HS-27A (cell line): ENCODE data around the gene RGS14.
"Not testable (repeated sequence)": the region's sequence is repeated elsewhere in the genome, so short reads cannot be mapped to it uniquely, and the experiment has no call there.

ENCODE experiments used
- DNase-seq: peaks from one replicate; pipeline ENCODE4 v3.0.0-alpha.2; 2012; ENCODE audit warnings: low read depth, missing footprints

Gene RGS14

DNA sequence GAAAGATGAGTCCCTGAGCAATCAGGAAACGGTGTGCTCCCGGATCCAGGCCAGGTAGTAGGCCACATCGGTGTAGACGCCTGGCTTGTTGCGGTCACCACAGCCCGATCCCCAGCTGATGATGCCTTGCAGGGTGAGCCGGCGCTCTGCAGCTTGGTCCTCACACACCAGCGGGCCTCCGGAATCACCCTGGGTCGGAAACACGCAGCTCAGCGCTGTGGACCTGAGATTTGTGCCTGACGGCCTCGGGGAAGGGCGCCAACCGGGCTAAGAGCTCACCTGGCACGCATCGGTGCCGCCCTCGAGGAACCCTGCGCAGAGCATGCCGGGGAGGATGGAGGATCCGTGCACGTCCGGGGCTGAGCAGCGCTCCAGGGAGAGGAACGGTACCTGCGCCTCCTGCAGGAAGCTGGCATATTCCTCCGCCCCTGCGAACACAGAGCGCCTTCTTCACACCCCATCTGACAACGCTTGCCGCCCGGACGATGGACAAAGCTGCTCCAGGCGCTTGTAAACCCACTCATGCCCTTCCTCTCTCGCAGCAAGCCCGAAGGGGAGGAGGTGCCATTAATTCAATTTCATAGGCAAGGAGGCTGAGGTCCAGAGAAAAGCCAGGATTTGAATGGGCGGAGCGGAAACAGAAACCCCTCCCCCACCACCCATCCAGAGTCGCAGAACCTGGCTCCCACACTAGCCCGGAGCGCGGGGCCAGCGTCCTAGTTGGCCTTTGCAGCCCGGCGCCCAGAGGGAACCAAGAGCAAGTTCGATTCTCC lies 44.7 kb downstream of the RGS14 start:
- DNase-seq: no peak

DNA sequence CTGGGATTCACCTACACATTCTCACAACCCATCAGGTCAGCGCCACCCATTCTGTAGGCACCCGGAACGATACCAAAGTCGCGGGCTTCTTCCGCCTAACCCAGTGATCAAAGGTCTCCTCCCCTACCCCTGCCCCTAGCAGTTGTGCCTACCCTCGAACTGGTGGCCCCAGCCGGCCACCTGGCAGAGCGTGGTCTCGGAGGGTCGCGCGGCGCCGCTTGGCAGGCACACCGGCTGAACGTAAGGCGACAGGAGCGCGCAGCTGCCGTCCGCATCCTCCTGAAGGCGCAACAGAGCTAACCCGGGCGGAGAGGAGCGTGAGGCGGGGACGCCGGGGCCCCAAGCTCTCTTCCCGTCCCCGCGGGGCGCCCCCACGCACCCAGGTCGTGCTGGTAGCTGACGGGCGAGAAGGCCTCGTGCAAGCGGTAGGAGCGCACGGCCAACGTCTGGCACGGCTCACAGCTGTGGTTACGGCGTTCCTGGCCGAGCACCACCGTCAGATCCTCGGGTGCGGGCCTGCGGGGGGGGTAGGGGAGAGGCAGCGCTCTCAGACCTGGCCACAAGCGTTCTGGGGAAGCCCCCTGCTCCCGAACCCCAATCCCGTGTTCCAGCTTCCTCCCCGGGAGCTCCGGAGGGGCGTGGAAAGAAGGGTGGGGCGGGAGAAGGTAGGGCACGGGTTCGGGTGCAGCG lies 45.5 kb downstream of the RGS14 start:
- DNase-seq: no peak

DNA sequence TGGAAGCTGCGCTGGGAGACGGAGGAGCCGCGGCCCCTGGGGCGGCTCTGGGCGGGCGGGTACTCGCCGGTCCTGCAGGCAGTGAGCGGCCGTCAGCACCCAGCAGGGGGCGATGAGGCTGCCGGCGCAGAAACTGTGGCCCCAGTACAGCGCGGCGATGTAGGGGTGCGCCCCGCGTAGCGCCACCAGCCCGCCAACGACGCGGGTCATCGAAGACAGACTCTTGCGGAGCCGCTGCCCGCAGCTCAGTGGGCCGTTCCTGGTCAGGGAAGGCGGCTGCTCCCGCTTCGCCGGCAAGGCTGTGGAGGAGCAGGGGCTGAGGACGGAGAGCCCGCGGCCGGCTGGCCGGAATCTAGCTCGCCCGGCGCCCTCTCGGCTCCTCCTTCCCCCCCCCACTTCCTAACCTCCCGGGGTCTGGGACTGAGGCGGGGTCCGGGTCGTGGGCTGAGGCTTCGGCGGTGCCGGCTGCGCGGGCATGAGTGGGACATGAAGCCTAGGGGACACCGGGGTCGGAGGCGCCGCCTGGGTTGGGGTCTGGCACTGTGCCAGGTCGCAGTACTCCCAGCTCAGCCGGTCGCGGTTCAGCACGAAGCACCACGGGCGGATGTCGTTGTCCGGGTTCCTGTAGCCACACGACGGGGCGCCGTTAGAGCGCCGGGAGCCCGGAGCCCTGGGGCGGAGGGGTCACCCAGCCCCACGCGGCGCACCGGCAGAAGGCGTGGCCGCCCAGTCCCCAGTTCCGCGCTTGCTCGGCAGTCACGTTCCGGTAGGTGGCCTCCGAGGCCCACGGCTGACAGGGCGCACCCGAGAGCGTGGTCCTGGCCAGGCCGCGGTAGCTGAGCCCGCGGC lies 46.3 kb downstream of the RGS14 start:
- DNase-seq: no peak

GRCh38 chr5:177404641-177405179 lies 47.0 kb downstream of the RGS14 start:
- DNase-seq: no peak

DNA sequence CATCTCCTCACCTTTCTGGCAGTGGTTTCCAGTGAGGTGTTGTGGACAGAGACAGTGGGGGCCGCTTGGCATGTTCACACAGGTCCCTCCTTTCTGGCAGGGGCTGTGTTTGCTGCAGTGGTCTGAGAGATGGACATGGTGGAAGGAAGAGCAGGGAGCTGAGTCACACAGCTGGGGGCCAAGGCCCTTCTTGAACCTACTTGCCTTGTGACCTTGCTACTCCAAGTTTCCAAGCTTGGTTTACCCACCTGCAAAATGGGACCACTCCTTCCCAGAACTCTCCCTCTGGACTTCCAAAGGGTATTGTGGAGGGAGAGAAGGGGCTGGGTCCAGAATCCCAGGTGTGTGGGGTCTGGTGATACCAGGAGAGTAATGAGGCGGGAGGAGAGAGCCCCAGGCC lies 47.6 kb downstream of the RGS14 start:
- no peak for DNase-seq

DNA sequence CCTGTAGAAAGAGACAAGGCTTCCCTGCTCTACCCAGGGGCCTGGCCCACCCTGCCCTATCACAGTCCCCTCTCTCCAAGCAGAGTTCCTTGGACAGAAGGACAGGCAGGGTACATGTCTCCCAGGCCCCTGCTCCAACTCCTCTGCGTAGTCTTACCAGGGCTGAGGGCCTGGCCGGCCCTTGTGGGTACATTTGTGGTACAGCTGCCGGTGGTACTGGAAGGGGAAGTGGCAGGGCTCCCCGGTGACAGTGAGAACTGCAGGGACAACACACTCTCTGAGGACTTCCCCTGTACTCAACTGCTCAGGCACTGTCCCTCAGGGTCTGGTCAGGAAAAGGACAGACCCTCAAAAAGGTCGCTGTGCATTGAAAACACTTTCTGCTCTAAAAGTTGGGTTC lies 48.1 kb downstream of the RGS14 start:
- no peak for DNase-seq

DNA sequence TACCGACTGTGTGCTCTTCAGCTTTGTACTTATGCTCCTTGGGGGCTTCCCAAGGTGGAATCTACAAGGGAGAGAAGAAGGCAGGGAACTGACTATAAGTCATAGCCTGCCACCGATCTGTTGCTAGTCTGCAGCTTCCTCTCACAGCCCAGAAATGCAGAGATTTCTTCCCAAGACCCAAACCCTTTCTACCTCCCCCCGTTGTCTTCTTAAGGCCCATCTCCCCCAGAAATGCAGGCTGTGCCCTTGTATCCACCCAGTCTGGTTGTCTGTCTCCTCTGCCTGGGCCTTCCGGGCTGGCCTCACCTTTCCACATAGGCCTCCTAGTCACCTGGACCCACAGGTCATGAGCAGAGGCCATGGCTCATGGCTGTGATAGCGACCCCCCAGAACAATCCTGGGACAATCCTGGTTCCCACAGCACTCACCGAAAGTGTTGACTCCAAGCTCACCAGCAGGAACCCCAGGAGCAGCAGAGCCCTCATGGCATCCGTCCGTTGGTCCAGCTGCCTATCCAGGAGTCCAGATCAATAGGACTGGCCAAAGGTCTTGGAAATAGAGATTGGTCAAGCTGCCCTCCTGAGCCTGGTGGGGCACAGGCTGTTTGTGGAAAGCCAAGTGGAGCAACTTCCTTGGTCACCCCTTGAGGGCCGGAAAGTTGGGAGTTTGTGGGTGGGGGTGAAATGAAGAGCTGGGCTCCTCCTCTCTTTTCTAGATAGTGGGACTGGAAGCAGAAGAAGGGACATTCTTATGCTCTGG lies 51.5 kb downstream of the RGS14 start, which contains the start of gene F12:
Gene F12, minus strand, starts transcription at position 522 of the 759 bp plus-strand sequence. Its CDS starts 37 bp downstream, at position 485.
- no peak for DNase-seq

DNA sequence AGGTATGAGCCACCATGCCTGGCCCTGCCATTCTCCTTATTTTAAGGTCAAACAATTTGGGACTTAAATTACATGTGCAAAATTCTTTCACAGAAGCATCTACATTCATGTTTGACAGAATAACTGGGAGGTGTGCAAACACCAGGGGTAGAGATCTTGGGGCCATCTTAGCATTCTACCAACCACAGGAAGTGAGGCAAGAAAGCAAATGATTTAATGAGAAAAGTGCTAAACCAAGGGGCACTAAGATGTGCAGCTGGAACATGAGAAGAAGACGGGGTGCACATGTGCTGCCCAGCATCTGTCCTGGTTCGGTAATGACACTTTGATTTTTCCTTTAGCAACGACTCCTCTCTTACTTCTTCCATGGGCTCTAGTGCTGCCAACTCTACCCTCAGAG lies 52.9 kb downstream of the RGS14 start:
- DNase-seq: no peak

DNA sequence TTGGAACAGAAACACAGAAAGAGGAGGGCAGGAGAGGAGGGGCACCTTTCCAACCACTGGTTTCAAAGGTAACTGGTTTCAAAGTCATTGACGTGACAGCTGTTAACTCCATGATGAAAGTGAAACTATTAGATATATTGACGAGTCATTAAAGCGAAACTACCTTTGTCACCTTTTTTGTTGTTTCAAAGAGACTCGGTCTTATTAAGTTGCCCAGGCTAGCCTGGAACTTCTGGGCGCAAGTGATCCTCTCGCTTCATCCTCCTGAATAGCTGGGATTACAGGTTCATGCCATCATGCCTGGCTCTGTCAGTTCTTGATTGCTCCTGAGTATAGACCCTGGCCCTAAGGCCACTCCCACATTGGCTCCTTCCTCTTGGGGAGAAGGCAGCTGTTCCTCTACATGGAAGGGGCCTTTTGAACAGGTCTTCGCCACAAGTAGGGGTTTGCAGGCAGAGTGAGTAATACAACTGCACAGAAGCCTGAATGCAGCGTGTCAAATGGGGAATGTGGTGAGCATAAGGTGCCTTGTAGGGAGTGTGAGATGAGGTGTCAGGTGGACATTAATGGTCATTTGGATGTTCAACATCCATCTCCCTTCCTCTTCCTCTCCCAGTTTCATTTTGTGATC lies 55.0 kb downstream of the RGS14 start:
- no peak for DNase-seq

DNA sequence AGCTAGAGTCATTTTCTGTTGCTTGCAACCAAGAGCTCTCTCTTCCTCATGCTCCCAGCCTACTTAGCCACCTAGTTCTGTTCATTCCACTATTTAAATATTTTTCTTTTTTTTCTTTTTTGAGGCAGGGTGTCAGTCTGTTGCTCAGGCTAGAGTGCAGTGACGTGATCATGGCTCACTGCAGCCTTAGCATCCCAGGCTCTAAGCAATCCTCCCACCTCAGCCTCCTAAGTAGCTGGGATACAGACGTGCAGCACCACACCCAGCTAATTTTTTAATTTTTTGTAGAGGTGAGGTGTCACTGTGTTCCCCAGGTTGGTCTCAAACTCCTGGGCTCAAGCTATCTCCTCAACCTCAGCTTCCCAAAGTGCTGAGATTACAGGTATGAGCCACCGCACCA lies 56.8 kb downstream of the RGS14 start:
- no peak for DNase-seq

DNA sequence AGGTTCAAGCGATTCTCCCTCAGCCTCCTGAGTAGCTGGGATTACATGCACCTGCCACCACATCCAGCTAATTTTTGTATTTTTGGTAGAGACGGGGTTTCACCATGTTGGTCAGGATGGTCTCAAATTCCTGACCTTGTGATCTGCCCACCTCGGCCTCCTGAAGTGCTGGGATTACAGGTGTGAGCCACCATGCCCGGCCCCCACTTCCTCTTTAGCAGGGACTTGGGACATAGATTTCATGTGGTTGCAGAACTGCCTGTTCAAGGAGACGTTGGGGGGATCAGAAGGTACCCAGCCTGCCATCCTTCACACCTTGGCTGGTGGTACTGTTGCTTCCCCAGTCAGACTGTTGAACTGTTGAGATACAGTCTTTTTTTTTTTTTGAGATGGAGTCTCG lies 59.4 kb downstream of the RGS14 start:
- DNase-seq: not testable (repeated sequence)

DNA sequence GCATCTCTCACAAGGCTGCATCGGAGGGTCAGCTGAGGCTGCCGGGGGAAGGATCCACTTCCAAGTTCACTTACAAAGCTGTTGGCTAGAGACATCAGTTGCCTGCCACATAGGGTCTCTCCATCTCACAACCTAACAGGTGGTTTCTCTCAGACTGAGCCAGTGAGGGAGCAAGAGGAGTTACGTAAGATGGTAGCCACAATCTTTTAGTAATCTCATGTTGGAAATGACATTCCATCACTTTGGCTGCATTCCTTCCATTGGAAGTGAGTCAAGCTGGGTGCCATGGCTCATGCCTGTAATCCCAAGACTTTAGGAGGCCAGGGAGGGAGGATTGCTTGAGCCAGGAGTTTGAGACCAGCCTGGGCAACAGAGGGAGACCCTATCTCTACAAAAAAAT lies 61.3 kb downstream of the RGS14 start:
- DNase-seq: no peak

DNA sequence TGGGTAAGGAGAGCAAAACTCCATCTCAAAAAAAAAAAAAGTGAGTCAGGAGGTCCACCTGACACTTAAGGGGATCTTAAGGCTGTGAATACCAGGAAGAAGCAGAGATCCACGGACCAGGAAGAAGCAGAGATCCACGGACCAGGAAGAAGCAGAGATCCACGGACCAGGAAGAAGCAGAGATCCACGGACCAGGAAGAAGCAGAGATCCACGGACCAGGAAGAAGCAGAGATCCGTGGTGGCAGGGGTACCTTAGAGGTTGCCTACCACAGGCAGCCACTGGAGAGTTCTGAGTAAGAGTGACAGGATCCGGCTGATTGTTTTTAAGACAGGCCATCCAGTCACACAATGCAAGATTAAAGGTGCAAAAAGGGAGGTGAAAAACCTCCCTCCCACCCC lies 62.7 kb downstream of the RGS14 start:
- DNase-seq: not testable (repeated sequence)

- DNase-seq: no peak
Measured at GRCh38 chr5:177421062-177421798, 63.5 kb downstream of the RGS14 start.
